K562 (cell line): Measurements from ENCODE around the gene NRM. TPM values are rescaled to one million over a fixed set of nuclear protein-coding genes. Genes with fewer than 3 reads are reported as not detected.

Experiments used
- ATF4 ChIP-seq: fragments of 450-650 bp; formaldehyde crosslinking; IDR thresholded peaks from 2 replicates; pipeline ENCODE4 v1.4.0; 2022; ENCODE audit warnings: mild to moderate bottlenecking, moderate library complexity
- BACH1 ChIP-seq: fragments of 200-800 bp; sonication (Bioruptor generic); IDR thresholded peaks from 2 replicates; pipeline ENCODE4 v1.6.1; 2016; ENCODE audit warnings: missing genetic modification characterization, missing compliant biosample characterization
- CREM ChIP-seq: IDR thresholded peaks from 2 replicates; pipeline ENCODE4 v1.6.1; 2014; ENCODE audit warnings: antibody characterized with exemption, low read depth
- DACH1 ChIP-seq: fragments of 450-650 bp; IDR thresholded peaks from 2 replicates; pipeline ENCODE4 v1.6.1; 2018; ENCODE audit not compliant: partially characterized antibody
- ETV1 ChIP-seq: fragments of 450-650 bp; conservative IDR thresholded peaks from 2 replicates; pipeline ENCODE4 v1.6.1; 2016; ENCODE audit warnings: missing genetic modification characterization, control low read depth, low read depth, missing compliant biosample characterization
- HMGN3 ChIP-seq: IDR thresholded peaks from 2 replicates; pipeline ENCODE4 v1.6.1; 2011; ENCODE audit warnings: borderline replicate concordance, low read depth, mild to moderate bottlenecking, mixed read lengths, low read length; ENCODE audit not compliant: insufficient read length; ENCODE audit errors: extremely low read depth
- ILK ChIP-seq: fragments of 450-650 bp; IDR thresholded peaks from 2 replicates; pipeline ENCODE4 v1.6.1; 2016; ENCODE audit warnings: missing genetic modification characterization, low read depth, mild to moderate bottlenecking, missing compliant biosample characterization, moderate library complexity, borderline replicate concordance
- KAT7 ChIP-seq: sonication (generic); formaldehyde crosslinking; IDR thresholded peaks from 2 replicates; pipeline ENCODE4 v1.8.0; 2022; ENCODE audit warnings: missing genetic modification reagents, mild to moderate bottlenecking, borderline replicate concordance
- KLF13 ChIP-seq: fragments of 450-650 bp; IDR thresholded peaks from 2 replicates; pipeline ENCODE4 v1.6.1; 2016; ENCODE audit warnings: missing genetic modification characterization, low read depth, mild to moderate bottlenecking, missing compliant biosample characterization, moderate library complexity, borderline replicate concordance
- MAZ ChIP-seq, 2 experiments: fragments of 450-650 bp in 1 of 2; sonication (generic) in 1 of 2; formaldehyde crosslinking; IDR thresholded peaks in 1 of 2; conservative IDR thresholded peaks in 1 of 2; 2 replicates each; pipeline versions ENCODE4 v1.4.0 to v1.5.0; 2020; ENCODE audit warnings: mild to moderate bottlenecking in 1 of 2, missing genetic modification reagents in 1 of 2
- NELFE ChIP-seq: IDR thresholded peaks from 2 replicates; pipeline ENCODE4 v1.6.1; 2011; ENCODE audit warnings: mild to moderate bottlenecking; ENCODE audit not compliant: insufficient read depth, insufficient read length
- NR2C2 ChIP-seq, 2 experiments: fragments of 200-800 bp in 1 of 2; sonication (Bioruptor generic) in 1 of 2; sonication (generic) in 1 of 2; formaldehyde crosslinking in 1 of 2; IDR thresholded peaks; 2 replicates each; pipeline versions ENCODE4 v1.6.1 to v1.8.0; 2016 to 2022; ENCODE audit warnings: mild to moderate bottlenecking in 1 of 2, missing compliant biosample characterization in 1 of 2, missing genetic modification characterization in 1 of 2, missing genetic modification reagents in 1 of 2
- NR4A1 ChIP-seq, 2 experiments: fragments of 250-450 bp in 1 of 2; fragments of 450-650 bp in 1 of 2; sonication (Bioruptor Pico) in 1 of 2; IDR thresholded peaks; 2 replicates each; pipeline versions ENCODE4 v1.4.0 to v1.6.1; 2016 to 2020; ENCODE audit warnings: mild to moderate bottlenecking in 2 of 2, missing compliant biosample characterization in 1 of 2, missing genetic modification characterization in 1 of 2, moderate library complexity in 1 of 2
- RAD51 ChIP-seq: fragments of 450-650 bp; IDR thresholded peaks from 2 replicates; pipeline ENCODE4 v1.7.1; 2016; ENCODE audit warnings: low read depth, mild to moderate bottlenecking, borderline replicate concordance
- RBM14 ChIP-seq: fragments of 200-400 bp; formaldehyde crosslinking; IDR thresholded peaks from 2 replicates; pipeline ENCODE4 v1.6.1; 2018; ENCODE audit warnings: low read depth, mild to moderate bottlenecking, low read length, moderate library complexity, borderline replicate concordance; ENCODE audit not compliant: insufficient read depth
- STAT5A ChIP-seq: IDR thresholded peaks from 2 replicates; pipeline ENCODE4 v1.6.1; 2012; ENCODE audit warnings: low read length, inconsistent platforms, borderline replicate concordance
- TAF7 ChIP-seq: fragments of 450-650 bp; IDR thresholded peaks from 2 replicates; pipeline ENCODE4 v1.6.1; 2016; ENCODE audit warnings: missing genetic modification characterization, missing compliant biosample characterization
- TAF9B ChIP-seq: fragments of 450-650 bp; IDR thresholded peaks from 2 replicates; pipeline ENCODE4 v1.6.1; 2018; ENCODE audit warnings: mild to moderate bottlenecking; ENCODE audit not compliant: partially characterized antibody
- ZNF175 ChIP-seq: fragments of 200-800 bp; sonication (Bioruptor generic); IDR thresholded peaks from 2 replicates; pipeline ENCODE4 v1.6.1; 2016; ENCODE audit warnings: low read depth, mild to moderate bottlenecking, missing genetic modification characterization, missing compliant biosample characterization
- ZNF184 ChIP-seq: sonication (generic); formaldehyde crosslinking; IDR thresholded peaks from 2 replicates; pipeline ENCODE4 v1.5.0; 2020; ENCODE audit warnings: missing genetic modification reagents
- ZNF232 ChIP-seq: sonication (generic); formaldehyde crosslinking; IDR thresholded peaks from 2 replicates; pipeline ENCODE4 v1.8.0; 2022; ENCODE audit warnings: mild to moderate bottlenecking, missing genetic modification reagents
- polyA plus RNA-seq, 8 experiments: library from polyadenylated mRNA; depleted of rRNA in 4 of 8; stranded (reverse) in 5 of 8; unstranded in 3 of 8; fragments of >200 nt; fragmentation: Nextera tagmentation in 2 of 8; fragmentation: Illumina TruSeq in 1 of 8; extraction: Ambion mirVana in 2 of 8; extraction: Trizol in 1 of 8; gene quantifications; 2 replicates each; pipeline versions ENCODE4 v1.2.1 to v1.2.3, GENCODE V29; 2011 to 2014; ENCODE audit warnings: inconsistent platforms in 1 of 8, missing spikeins in 1 of 8
- total RNA-seq, 7 experiments: library from RNA; depleted of rRNA in 6 of 7; stranded (reverse); fragments of >200 nt in 6 of 7; fragmentation: Illumina TruSeq in 2 of 7; extraction: Trizol in 2 of 7; gene quantifications; 2 replicates each; pipeline versions ENCODE4 v1.2.1 to v1.2.3, GENCODE V29; 2011 to 2021; ENCODE audit warnings: low replicate concordance in 1 of 7
- TF ChIP-seq, protein P1 (sequence below): fragments of 450-650 bp; IDR thresholded peaks from 2 replicates; pipeline ENCODE4 v1.6.1; 2017; ENCODE audit warnings: antibody characterized with exemption

Gene NRM
- total and polyA plus RNA-seq, 9 of the 15 experiments (the other 6 are each of a cell fraction or from before 2014, with no cell fraction given), result 9.7 to 58.2 (median 18.1) TPM

GRCh38 chr6:30687659-30688431 is 2.9 kb downstream of the NRM start (continued):
- TF ChIP-seq ATF4 (no peak), HMGN3 (peak; percentile 5), KAT7 (CRISPR knock-in tag) (no peak), CREM (no peak), NELFE (no peak), ZNF184 (CRISPR knock-in tag) (no peak), ILK (tag) (no peak), RBM14 (no peak), ETV1 (tag) (no peak), KLF13 (tag) (no peak), ZNF175 (CRISPR knock-in tag) (0 out of 2 replicates have a peak, but pooled peaks have one; percentile 41), DACH1 (no peak), TAF9B (no peak), RAD51 (no peak), ZNF232 (CRISPR knock-in tag) (no peak), TAF7 (tag) (no peak), STAT5A (no peak), NR4A1 (CRISPR knock-in tag; IDR thresholded peaks at IDR 0.05) (peak; percentile 86; the same call in 1 of the 2 replicates), NR4A1 (tag; IDR thresholded peaks at IDR 0.05) (no peak), NR2C2 (CRISPR knock-in tag; IDR thresholded peaks at IDR 0.05) (no peak), NR2C2 (tag; IDR thresholded peaks at IDR 0.05) (0 out of 2 replicates have a peak, but pooled peaks have one; percentile 10), MAZ (CRISPR knock-in tag; conservative IDR thresholded peaks at IDR 0.05 in 1 of 2, IDR thresholded peaks at IDR 0.05 in 1 of 2) (no peak; a peak in 1 of 4 replicates), BACH1 (tag) (no peak)
- TF ChIP-seq, protein P1, sequence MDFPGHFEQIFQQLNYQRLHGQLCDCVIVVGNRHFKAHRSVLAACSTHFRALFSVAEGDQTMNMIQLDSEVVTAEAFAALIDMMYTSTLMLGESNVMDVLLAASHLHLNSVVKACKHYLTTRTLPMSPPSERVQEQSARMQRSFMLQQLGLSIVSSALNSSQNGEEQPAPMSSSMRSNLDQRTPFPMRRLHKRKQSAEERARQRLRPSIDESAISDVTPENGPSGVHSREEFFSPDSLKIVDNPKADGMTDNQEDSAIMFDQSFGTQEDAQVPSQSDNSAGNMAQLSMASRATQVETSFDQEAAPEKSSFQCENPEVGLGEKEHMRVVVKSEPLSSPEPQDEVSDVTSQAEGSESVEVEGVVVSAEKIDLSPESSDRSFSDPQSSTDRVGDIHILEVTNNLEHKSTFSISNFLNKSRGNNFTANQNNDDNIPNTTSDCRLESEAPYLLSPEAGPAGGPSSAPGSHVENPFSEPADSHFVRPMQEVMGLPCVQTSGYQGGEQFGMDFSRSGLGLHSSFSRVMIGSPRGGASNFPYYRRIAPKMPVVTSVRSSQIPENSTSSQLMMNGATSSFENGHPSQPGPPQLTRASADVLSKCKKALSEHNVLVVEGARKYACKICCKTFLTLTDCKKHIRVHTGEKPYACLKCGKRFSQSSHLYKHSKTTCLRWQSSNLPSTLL, result no peak
